ENCODE results near the gene GSTP1.
A peak's percentile ranks its signal among the peaks of the same experiment; 100 is the strongest.
"Not testable (repeated sequence)": the region's sequence is repeated elsewhere in the genome, so short reads cannot be mapped to it uniquely, and the experiment has no call there.

The GSTP1 gene

DNA sequence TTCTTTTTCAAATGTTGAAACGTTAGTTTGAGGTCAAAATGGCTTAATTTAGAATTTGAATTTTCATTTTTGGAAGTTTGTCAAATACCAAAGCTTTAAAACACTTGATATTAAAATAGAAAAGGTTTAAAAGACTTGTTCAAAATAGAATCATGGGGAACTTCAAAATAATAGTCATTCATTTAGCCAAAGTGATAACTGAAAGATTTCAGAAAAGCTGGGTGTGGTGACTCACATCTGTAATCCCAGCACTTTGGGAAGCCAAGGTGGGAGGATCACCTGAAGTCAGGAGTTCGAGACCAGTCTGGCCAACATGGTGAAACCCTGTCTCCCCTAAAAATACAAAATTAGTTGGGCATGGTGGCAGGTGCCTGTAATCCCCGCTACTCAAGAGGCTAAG is 10.9 kb downstream of the GSTP1 start:
- H3K9me3 Mint-ChIP-seq: no peaks in the 10 kb centered on the region
- peaks cover 4% of the 10 kb centered on the region for H3K36me3 Mint-ChIP-seq (ENCODE audit: insufficient read depth)
- no peaks in the 10 kb centered on the region for H3K4me1 Mint-ChIP-seq (ENCODE audit: low read depth in 2 of 2)
- no peak for ATAC-seq (replicated peaks)
- DNase-seq: no peak
- H3K27ac Mint-ChIP-seq: no peak overlapping the region
- H3K4me3 Mint-ChIP-seq: no peak overlapping the region
- no peaks in the 10 kb centered on the region for H3K27me3 Mint-ChIP-seq

DNA sequence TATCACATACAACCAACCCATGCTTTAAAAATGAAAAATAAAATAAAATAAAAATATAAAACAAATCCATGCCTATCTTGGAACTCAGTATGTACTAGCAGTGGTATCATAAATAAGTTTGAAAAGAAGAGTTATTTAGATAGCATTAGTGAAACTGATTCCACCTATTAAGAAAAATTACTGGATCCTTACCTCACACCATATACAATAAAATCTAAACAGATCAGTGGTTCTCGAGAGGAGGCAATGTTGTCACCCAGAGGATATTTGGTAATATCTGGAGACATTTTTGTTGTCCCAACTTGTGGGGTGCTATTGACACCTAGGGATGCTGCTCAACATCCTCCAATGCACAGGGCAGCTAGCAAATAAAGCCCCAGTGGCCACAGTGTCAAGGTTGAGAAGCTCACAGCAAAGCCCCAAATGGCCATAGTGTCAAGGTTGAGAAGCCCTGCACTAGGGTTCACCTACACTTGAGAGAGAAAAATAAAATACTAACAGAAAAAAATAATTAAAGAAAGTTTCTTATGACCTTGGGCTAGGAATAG is 13.2 kb downstream of the GSTP1 start:
- H3K27ac Mint-ChIP-seq: no peak overlapping the region
- H3K27me3 Mint-ChIP-seq: peaks cover 0 to 8% of the 10 kb centered on the region in 2 donors
- peaks cover 4 to 7% of the 10 kb centered on the region in 2 donors for H3K4me1 Mint-ChIP-seq (ENCODE audit: low read depth in 2 of 2)
- DNase-seq (no peak), ATAC-seq (replicated peaks) (no peak)
- H3K36me3 Mint-ChIP-seq (ENCODE audit: insufficient read depth): peaks cover 4% of the 10 kb centered on the region
- no peaks in the 10 kb centered on the region for H3K9me3 Mint-ChIP-seq
- H3K4me3 Mint-ChIP-seq: no peak overlapping the region

DNA sequence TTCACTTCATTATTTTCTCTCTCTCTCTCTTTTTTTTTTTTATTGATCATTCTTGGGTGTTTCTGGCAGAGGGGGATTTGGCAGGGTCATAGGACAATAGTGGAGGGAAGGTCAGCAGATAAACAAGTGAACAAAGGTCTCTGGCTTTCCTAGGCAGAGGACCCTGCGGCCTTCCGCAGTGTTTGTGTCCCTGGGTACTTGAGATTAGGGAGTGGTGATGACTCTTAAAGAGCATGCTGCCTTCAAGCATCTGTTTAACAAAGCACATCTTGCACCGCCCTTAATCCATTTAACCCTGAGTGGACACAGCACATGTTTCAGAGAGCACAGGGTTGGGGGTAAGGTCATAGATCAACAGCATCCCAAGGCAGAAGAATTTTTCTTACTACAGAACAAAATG is 13.8 kb downstream of the GSTP1 start:
- not testable (repeated sequence) for H3K9me3 Mint-ChIP-seq; H3K4me3 Mint-ChIP-seq; H3K36me3 Mint-ChIP-seq (ENCODE audit: insufficient read depth); H3K4me1 Mint-ChIP-seq (ENCODE audit: low read depth in 2 of 2); H3K27me3 Mint-ChIP-seq; DNase-seq; H3K27ac Mint-ChIP-seq; ATAC-seq (replicated peaks)

DNA sequence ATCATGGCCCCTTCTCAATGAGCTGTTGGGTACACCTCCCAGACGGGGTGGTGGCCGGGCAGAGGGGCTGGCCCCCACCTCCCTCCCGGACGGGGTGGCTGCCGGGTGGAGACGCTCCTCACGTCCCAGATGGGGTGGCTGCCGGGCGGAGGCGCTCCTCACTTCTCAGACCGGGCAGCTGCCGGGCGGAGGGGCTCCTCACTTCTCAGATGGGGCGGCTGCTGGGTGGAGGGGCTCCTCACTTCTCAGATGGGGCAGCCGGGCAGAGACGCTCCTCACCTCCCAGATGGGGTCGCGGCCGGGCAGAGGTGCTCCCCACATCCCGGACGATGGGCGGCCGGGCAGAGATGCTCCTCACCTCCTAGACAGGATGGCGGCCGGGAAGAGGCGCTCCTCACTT is 14.4 kb downstream of the GSTP1 start:
- H3K27ac Mint-ChIP-seq; H3K36me3 Mint-ChIP-seq (ENCODE audit: insufficient read depth); H3K4me3 Mint-ChIP-seq; DNase-seq; H3K9me3 Mint-ChIP-seq; H3K4me1 Mint-ChIP-seq (ENCODE audit: low read depth in 2 of 2); ATAC-seq (replicated peaks): not testable (repeated sequence)
- H3K27me3 Mint-ChIP-seq: peaks cover 6 to 12% of the 10 kb centered on the region in 2 donors

DNA sequence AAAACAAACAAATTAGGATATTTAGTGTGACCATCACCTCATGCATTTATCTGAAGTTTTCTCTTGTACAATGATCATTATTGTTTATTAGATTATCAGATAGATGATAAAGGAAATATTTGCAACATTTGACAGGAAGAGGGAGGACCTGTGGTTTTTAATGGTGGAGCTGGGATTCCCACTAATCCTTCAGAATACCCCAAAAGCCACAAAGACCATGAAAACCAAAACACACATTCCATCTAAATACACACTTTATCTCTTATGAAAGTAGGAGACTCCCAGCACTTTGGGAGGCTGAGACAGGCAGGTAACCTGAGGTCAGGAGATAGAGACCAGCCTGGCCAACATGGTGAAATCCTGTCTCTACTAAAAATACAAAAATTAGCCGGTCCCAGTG is 15.5 kb downstream of the GSTP1 start:
- H3K27ac Mint-ChIP-seq: no peak overlapping the region
- peaks cover 4 to 7% of the 10 kb centered on the region in 2 donors for H3K4me1 Mint-ChIP-seq (ENCODE audit: low read depth in 2 of 2)
- no peak overlapping the region for H3K4me3 Mint-ChIP-seq
- H3K27me3 Mint-ChIP-seq: peaks cover 8 to 15% of the 10 kb centered on the region in 2 donors
- DNase-seq: no peak
- H3K36me3 Mint-ChIP-seq (ENCODE audit: insufficient read depth): peaks cover 4% of the 10 kb centered on the region
- no peak for ATAC-seq (replicated peaks)
- no peaks in the 10 kb centered on the region for H3K9me3 Mint-ChIP-seq

DNA sequence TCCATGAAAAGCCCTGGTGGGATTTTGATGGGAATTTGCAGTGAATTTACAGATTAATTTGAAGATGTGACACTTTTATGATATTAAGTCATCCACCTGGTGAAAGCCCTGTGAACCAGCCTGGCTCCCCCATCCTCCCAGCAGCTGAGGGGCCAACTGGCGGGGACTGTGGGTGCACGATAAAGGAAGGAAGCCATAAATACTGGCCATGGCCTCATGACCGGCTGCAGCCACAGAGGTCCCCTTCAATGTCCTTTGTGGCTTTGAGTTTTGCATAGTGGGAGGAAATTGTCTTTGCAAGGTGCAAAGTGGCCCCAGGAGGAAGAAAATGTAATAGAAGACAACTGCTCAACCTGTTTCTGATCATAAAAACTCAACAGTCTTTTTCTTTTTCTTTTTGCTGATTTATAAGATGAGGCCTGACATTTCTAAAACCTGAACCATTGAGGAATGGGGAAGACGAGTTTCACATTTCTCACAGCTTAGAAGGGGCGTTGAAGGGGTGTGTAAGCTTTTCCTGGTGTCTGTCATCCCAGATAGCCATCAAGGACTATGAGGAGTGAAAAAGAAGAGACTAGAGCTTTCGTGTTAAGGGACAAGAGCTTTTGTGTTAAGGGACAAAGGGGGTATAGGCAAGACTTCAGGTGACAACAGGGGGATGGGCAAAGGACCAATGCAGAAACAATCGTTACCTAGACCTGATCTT is 16.9 kb downstream of the GSTP1 start:
- DNase-seq (no peak), ATAC-seq (replicated peaks) (no peak)
- Mint-ChIP-seq H3K27ac (no peak overlapping the region), H3K36me3 (ENCODE audit: insufficient read depth) (peaks cover 4% of the 10 kb centered on the region), H3K4me3 (no peak overlapping the region), H3K27me3 (peaks cover 8 to 15% of the 10 kb centered on the region in 2 donors), H3K9me3 (no peaks in the 10 kb centered on the region), H3K4me1 (ENCODE audit: low read depth in 2 of 2) (peaks cover 4 to 8% of the 10 kb centered on the region in 2 donors)

DNA sequence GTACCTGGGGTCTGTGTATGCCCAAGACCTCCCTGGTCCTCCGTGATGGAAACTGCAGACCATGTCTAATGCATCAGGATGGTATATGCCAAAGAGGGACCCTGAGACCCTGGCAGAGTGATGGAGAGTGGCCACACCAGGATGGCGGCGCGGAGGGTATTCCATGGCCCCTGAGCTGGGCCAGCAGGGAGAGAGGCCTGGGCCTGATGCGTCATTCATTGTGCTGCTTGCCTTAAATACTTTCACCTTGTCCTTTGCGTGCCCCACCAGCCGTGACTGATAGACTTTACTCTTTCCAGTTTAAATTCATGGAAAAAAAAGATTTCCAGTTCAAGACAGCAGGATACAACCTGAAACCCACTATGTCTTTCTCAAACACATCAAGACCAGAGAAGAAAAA is 17.5 kb downstream of the GSTP1 start:
- Mint-ChIP-seq H3K4me3 (no peak overlapping the region), H3K9me3 (no peaks in the 10 kb centered on the region), H3K27ac (no peak overlapping the region), H3K4me1 (ENCODE audit: low read depth in 2 of 2) (peaks cover 7 to 12% of the 10 kb centered on the region in 2 donors), H3K27me3 (peaks cover 8 to 15% of the 10 kb centered on the region in 2 donors), H3K36me3 (ENCODE audit: insufficient read depth) (peaks cover 5% of the 10 kb centered on the region)
- no peak for DNase-seq
- ATAC-seq (replicated peaks): no peak

DNA sequence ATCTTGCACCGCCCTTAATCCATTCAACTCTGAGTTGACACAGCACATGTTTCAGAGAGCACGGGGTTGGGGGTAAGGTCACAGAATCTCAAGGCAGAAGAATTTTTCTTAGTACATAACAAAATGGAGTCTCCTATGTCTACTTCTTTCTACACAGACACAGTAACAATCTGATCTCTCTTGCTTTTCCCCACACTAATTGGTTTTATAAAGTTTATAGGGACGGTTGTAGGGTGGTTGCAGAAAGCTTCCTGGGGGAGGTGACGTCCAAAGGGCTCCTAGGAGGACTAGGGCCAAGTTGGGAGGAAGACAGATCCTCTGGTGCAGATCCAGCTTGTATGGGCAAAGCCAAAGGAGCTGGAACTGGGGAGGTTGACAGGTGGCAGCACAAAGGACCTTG is 20.5 kb downstream of the GSTP1 start:
- Mint-ChIP-seq H3K36me3 (ENCODE audit: insufficient read depth) (peaks cover 15% of the 10 kb centered on the region), H3K4me1 (ENCODE audit: low read depth in 2 of 2) (peaks cover 15 to 24% of the 10 kb centered on the region in 2 donors), H3K4me3 (peak overlapping the region in 1 of 2 donors; percentile 1), H3K27me3 (peaks cover 8 to 15% of the 10 kb centered on the region in 2 donors)
- H3K9me3 Mint-ChIP-seq; ATAC-seq (replicated peaks); H3K27ac Mint-ChIP-seq; DNase-seq: not testable (repeated sequence)

DNA sequence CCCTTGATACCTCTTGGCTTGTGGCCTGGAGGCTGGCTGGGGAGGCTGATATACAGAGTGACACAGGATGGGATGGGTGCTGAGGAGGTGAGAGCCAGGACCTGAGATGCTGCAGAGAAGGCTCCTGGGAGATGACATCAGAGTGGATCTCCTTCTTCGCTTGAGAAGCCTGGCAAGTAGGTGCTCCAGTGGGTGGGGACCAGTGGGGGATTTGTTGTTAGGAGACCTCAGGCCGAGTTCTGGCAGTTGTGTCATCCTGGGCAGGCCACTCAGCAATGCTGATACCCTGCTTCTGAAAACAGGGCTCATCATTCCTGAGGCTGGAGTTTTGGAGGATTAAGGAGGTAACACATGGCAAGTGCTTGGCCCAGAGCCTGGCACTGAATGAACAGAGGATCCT is 21.2 kb downstream of the GSTP1 start:
- peaks cover 8 to 15% of the 10 kb centered on the region in 2 donors for H3K27me3 Mint-ChIP-seq
- H3K9me3 Mint-ChIP-seq: no peaks in the 10 kb centered on the region
- peaks cover 15 to 24% of the 10 kb centered on the region in 2 donors for H3K4me1 Mint-ChIP-seq (ENCODE audit: low read depth in 2 of 2)
- ATAC-seq (replicated peaks) (no peak), DNase-seq (no peak)
- no peak overlapping the region for H3K27ac Mint-ChIP-seq
- peaks cover 22% of the 10 kb centered on the region for H3K36me3 Mint-ChIP-seq (ENCODE audit: insufficient read depth)
- no peak overlapping the region for H3K4me3 Mint-ChIP-seq

DNA sequence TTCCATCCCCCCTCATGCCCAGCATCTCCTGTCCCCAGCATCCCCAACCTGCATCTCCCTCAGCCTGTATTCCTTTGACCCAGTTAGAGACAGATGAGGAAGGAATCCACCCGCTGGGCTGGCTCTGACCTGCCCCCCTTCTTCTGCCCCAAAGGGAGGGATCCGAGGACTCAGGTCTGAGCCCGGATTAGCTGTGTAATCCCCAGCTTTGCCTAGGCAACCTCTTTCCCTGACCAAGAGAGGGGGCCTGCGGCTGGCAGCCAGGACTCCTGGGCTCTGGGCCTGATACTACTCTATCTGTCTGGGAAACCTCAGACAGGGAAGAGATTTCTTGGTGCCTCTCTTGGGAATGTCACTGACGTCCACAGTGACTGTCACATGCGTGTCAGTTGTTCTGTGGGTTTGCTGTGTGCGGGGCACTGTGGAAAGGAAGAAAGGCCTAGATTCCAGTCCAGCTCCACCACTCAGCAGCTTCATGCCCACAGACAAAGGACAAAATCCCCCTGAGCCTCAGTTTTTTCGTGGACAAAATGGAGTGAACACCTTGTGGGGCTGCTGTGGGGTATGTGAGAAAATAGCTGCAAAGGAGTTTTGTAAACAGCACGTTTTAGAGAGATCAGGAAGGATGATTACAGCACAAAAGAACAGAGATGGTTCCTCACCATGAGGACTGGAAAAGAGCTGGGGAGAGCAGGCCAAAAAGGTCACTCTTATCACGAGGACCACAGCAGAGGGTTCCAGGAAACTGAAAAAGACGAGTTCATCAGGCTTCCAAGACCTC is 21.8 kb downstream of the GSTP1 start:
- DNase-seq (no peak), ATAC-seq (replicated peaks) (no peak)
- Mint-ChIP-seq H3K9me3 (no peaks in the 10 kb centered on the region), H3K4me1 (ENCODE audit: low read depth in 2 of 2) (peaks cover 15 to 21% of the 10 kb centered on the region in 2 donors), H3K27me3 (peaks cover 8 to 15% of the 10 kb centered on the region in 2 donors), H3K4me3 (peak overlapping the region; percentile 67), H3K36me3 (ENCODE audit: insufficient read depth) (peaks cover 26% of the 10 kb centered on the region), H3K27ac (peak overlapping the region in 1 of 2 donors; percentile 88)

DNA sequence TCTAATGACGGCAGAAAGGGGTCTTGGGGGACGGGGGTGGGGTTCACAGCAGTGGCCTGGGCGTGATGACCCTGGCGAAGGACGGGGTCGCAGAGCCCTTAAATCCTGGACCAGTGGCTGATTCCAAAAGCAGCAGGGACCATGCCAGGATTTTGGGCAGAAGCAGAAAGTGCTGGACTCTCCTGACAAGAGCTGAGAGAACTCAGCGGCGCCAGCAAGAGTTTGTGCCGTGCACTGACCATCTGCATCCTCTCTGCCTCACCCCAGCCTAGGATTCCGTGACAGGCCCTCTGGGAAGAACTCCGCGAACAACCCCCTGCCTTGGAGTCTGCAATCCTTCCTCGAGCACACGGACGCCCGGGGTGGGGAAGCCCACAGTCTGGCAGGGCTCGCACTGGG is 22.5 kb downstream of the GSTP1 start:
- ATAC-seq (replicated peaks) (no peak), DNase-seq (no peak)
- no peaks in the 10 kb centered on the region for H3K9me3 Mint-ChIP-seq
- peaks cover 8% of the 10 kb centered on the region in 2 donors for H3K27me3 Mint-ChIP-seq
- H3K36me3 Mint-ChIP-seq (ENCODE audit: insufficient read depth): peaks cover 26% of the 10 kb centered on the region
- H3K27ac Mint-ChIP-seq: peak overlapping the region; percentile 88 to 90
- peaks cover 11 to 16% of the 10 kb centered on the region in 2 donors for H3K4me1 Mint-ChIP-seq (ENCODE audit: low read depth in 2 of 2)
- H3K4me3 Mint-ChIP-seq: peak overlapping the region; percentile 78 to 84

DNA sequence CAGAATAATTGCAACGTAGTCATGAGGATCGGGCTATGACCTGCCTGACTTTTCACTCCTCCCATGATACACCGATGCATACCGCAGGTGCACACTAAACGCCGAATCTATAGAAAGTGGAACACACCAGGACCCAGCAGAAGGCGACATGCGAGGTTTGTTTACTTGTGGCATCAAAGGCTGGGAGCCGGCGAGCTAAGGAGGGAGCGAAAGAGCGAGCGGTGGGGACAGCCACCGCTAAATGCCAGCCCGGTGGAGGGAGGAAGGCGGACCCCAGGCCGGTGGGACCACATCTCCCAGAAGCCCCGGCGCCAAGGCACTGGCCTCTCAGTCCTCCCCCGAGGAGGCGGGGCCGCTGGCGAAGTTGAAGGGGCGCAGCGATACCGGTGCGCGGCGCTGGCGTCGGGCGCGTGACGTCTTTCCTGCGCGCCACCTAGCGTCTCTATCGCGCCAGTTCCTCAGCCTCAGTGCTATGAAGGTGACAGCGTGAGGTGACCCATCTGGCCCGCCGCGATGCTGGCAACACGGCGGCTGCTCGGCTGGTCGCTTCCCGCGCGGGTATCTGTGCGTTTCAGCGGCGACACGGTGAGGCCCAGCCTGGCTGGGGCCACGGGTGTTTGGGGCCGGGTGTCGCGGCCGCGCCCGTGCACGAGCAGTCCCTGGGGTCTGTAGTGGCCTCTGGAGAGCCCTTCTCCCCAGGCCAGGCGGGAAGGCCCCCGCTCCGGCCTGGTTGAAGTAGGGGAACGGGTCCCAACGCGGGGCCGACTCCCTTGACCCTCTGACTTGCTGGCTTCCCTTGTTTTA is 23.1 kb downstream of the GSTP1 start, which contains the start of gene NDUFV1:
NDUFV1 (plus strand) TSS at position 445 of the 804 bp plus-strand sequence; CDS start at position 514, 69 bp downstream.
- ATAC-seq (replicated peaks) (peak; percentile 98), DNase-seq (peak; percentile 94 to 96 (median 96))
- H3K9me3 Mint-ChIP-seq: no peaks in the 10 kb centered on the region
- H3K36me3 Mint-ChIP-seq (ENCODE audit: insufficient read depth): peaks cover 26% of the 10 kb centered on the region
- H3K27me3 Mint-ChIP-seq: peaks cover 7 to 8% of the 10 kb centered on the region in 2 donors
- peak within 1 kb of the TSS; percentile 88 to 90 for H3K27ac Mint-ChIP-seq
- H3K4me1 Mint-ChIP-seq (ENCODE audit: low read depth in 2 of 2): peaks cover 11 to 16% of the 10 kb centered on the region in 2 donors
- peak within 1 kb of the TSS; percentile 78 to 84 for H3K4me3 Mint-ChIP-seq

DNA sequence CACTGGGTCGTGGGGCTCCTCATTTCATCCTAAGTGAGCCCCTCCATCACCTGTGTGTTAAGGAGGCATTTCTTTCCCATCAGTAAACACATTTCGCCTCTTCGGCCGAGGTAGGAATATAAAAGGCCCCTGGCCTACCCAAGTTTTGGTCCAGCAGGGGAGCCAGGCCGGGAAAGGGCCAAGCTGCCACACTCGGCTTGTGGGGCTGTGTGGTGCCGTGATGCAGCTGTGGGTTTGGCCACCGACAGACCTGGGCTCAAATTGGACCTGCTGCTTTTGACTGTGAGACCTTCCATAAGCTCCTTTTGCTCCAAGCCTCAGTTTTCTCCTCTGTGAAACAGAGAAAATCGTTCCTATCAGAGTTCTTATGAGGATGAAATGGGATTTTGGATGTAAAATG is 23.9 kb downstream of the GSTP1 start:
- no peaks in the 10 kb centered on the region for H3K9me3 Mint-ChIP-seq
- DNase-seq: no peak

More for the DNA sequence above, 23.9 kb downstream of the GSTP1 start:
- Mint-ChIP-seq H3K27me3 (peaks cover 7% of the 10 kb centered on the region in 2 donors), H3K27ac (peak overlapping the region; percentile 88 to 90), H3K4me3 (peak overlapping the region; percentile 78 to 84), H3K4me1 (ENCODE audit: low read depth in 2 of 2) (peaks cover 13 to 16% of the 10 kb centered on the region in 2 donors), H3K36me3 (ENCODE audit: insufficient read depth) (peaks cover 29% of the 10 kb centered on the region)
- no peak for ATAC-seq (replicated peaks)
